ENCODE measurements around the gene GABRB3.

DNA sequence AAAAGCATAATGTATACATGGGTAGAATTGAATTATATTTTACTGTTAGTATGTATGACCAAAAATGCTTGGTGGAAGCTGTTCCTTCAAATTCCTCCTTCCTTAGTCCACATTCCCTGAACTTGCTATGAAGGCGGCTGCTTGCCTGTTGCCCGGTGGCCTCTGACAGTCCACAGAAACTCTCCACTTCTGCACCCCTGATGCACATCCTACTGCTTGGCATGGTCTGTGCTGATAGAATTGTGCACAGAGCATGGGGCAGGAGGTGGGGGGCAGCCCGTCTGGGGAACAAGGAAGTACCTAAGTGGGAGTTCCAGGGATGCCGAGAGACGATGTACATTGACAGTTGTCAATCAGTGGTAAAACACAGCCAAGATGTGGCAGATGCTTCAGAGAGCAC, 33.7 kb upstream of the GABRB3 start:
- TF ChIP-seq EZH2phosphoT487 (IDR thresholded peaks at IDR 0.05): no peak
- TF ChIP-seq EZH2 (IDR thresholded peaks at IDR 0.05): no peak

All from neural progenitor cell (in vitro differentiated cells).